NB4 (cell line): ENCODE measurements around the gene ORAI2.
"Not testable (repeated sequence)": the region's sequence is repeated elsewhere in the genome, so short reads cannot be mapped to it uniquely, and the experiment has no call there.

ENCODE experiments used
- DNase-seq: peaks from one replicate; pipeline ENCODE4 v3.0.0; 2010; ENCODE audit warnings: low read depth
- H3K4me3 ChIP-seq: one replicate; pipeline ENCODE4 v1.5.1; 2011; ENCODE audit warnings: mild to moderate bottlenecking, low read depth, low read length, moderate library complexity
- CTCF ChIP-seq: IDR thresholded peaks from one replicate; pipeline ENCODE4 v1.5.1; 2012; ENCODE audit warnings: low read depth, low read length

Gene ORAI2

GRCh38 chr7:102478314-102479208 lies 45.2 kb downstream of the ORAI2 start, which contains the start of gene POLR2J:
POLR2J (minus strand) TSS chr7:102478922; CDS start chr7:102478860, 62 bp downstream.
- DNase-seq = peak; percentile 87
- TF ChIP-seq CTCF = peak; percentile 11
- H3K4me3 ChIP-seq = peak within 1 kb of the TSS; percentile 49

- not testable (repeated sequence) for DNase-seq, H3K4me3 ChIP-seq
Measured at GRCh38 chr7:102479209-102479584, 45.8 kb downstream of the ORAI2 start.

GRCh38 chr7:102479982-102480637 lies 46.7 kb downstream of the ORAI2 start:
- peak; percentile 25 for TF ChIP-seq CTCF
- DNase-seq, H3K4me3 ChIP-seq: not testable (repeated sequence)

GRCh38 chr7:102481962-102482361 lies 48.6 kb downstream of the ORAI2 start:
- not testable (repeated sequence) for H3K4me3 ChIP-seq, DNase-seq

- not testable (repeated sequence) for DNase-seq
Measured at GRCh38 chr7:102484317-102484716, 50.9 kb downstream of the ORAI2 start.

GRCh38 chr7:102490529-102491075 lies 57.2 kb downstream of the ORAI2 start:
- not testable (repeated sequence) for DNase-seq, H3K4me3 ChIP-seq

More at GRCh38 chr7:102484317-102484716, 50.9 kb downstream of the ORAI2 start:
- not testable (repeated sequence) for H3K4me3 ChIP-seq

- not testable (repeated sequence) for DNase-seq, H3K4me3 ChIP-seq
Measured at GRCh38 chr7:102493220-102493935, 60.0 kb downstream of the ORAI2 start.

GRCh38 chr7:102494026-102494425 lies 60.7 kb downstream of the ORAI2 start:
- H3K4me3 ChIP-seq, DNase-seq: not testable (repeated sequence)

GRCh38 chr7:102494473-102495149 lies 61.2 kb downstream of the ORAI2 start:
- not testable (repeated sequence) for DNase-seq, H3K4me3 ChIP-seq

- DNase-seq, H3K4me3 ChIP-seq: not testable (repeated sequence)
Measured at GRCh38 chr7:102496861-102497260, 63.5 kb downstream of the ORAI2 start.

- not testable (repeated sequence) for DNase-seq, H3K4me3 ChIP-seq
Measured at GRCh38 chr7:102497308-102497707, 63.9 kb downstream of the ORAI2 start.

GRCh38 chr7:102498321-102498720 lies 64.9 kb downstream of the ORAI2 start:
- DNase-seq, H3K4me3 ChIP-seq: not testable (repeated sequence)

- DNase-seq, H3K4me3 ChIP-seq: not testable (repeated sequence)
Measured at GRCh38 chr7:102503141-102503540, 69.8 kb downstream of the ORAI2 start.

GRCh38 chr7:102505298-102506185 lies 72.2 kb downstream of the ORAI2 start:
- H3K4me3 ChIP-seq, DNase-seq: not testable (repeated sequence)
